ENCODE results near the gene SLC9C2. TPM values are rescaled to one million over a fixed set of nuclear protein-coding genes. Genes with fewer than 3 reads are reported as not detected.

The SLC9C2 gene
- polyA plus RNA-seq, 1 donor from 2014 or later, result 0.31 TPM

DNA sequence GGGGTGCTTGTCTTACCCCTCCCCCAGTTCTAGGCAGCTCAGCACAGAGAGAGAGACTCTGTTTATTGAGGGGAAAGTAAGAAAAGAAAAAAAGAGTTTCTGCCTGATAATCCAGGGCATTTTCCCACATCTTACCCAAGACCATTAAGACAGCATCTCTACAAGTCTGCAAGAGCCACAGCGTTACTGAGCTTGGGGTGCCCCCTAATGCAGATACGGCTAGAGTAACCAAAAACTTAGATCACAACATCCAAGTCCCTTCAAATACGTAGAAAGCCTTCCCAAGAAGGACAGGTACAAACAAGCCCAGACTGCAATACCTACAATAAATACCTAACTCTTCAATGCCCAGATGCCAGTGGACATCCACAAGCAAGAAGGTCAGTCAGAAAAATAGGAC is 26.0 kb upstream of the SLC9C2 start:
- Histone ChIP-seq H3K79me2 (replicated peaks; ENCODE audit: insufficient read depth, low read length) (no peaks in the 10 kb centered on the region), H3K4me3 (ENCODE audit: low read length) (no peak overlapping the region), H3K9ac (ENCODE audit: low read length) (no peak overlapping the region), H3F3A (ENCODE audit: insufficient read depth, low read length, poor library complexity, severe bottlenecking) (no peaks in the 10 kb centered on the region), H3K27ac (ENCODE audit: low read length) (no peak overlapping the region), H3K9me2 (ENCODE audit: insufficient read depth, low read length) (no peaks in the 10 kb centered on the region), H3K36me3 (ENCODE audit: insufficient read depth, low read length) (no peaks in the 10 kb centered on the region), H3K27me3 (ENCODE audit: insufficient read depth, low read depth, low read length) (no peaks in the 10 kb centered on the region), H3K4me2 (ENCODE audit: low read length) (no peak overlapping the region), H4K20me1 (ENCODE audit: insufficient read depth) (no peaks in the 10 kb centered on the region), H3K9me3 (ENCODE audit: low read length) (no peaks in the 10 kb centered on the region), H2AFZ (ENCODE audit: low read depth, low read length) (no peak overlapping the region)
- TF ChIP-seq SMC3 (conservative IDR thresholded peaks at IDR 0.05; ENCODE audit: poor library complexity), result no peak
- TF ChIP-seq, protein P1, sequence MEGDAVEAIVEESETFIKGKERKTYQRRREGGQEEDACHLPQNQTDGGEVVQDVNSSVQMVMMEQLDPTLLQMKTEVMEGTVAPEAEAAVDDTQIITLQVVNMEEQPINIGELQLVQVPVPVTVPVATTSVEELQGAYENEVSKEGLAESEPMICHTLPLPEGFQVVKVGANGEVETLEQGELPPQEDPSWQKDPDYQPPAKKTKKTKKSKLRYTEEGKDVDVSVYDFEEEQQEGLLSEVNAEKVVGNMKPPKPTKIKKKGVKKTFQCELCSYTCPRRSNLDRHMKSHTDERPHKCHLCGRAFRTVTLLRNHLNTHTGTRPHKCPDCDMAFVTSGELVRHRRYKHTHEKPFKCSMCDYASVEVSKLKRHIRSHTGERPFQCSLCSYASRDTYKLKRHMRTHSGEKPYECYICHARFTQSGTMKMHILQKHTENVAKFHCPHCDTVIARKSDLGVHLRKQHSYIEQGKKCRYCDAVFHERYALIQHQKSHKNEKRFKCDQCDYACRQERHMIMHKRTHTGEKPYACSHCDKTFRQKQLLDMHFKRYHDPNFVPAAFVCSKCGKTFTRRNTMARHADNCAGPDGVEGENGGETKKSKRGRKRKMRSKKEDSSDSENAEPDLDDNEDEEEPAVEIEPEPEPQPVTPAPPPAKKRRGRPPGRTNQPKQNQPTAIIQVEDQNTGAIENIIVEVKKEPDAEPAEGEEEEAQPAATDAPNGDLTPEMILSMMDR (IDR thresholded peaks at IDR 0.05; ENCODE audit: poor library complexity, severe bottlenecking), result no peak

DNA sequence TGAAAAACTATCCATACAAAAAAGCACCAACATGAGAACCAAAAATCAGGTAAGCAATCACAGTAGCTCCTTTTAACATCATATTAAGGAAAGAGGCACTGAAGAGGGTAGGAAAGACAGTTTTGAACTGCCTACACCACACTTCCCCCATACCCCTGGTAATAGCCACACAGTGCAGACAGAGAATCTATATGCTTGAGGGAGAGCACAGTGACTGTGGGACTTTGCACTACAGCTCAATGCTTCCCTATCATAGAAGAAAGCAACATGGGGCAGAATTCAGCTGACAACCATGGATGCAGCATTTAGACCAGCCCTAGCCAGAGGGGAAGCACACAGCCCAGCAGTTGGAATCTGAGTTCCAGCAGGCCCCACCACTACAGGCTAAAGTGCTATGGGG is 24.4 kb upstream of the SLC9C2 start:
- no peaks in the 10 kb centered on the region for H3K79me2 ChIP-seq (replicated peaks; ENCODE audit: insufficient read depth, low read length)
- H3K4me3 ChIP-seq (ENCODE audit: low read length), result no peak overlapping the region

More for the DNA sequence above, 24.4 kb upstream of the SLC9C2 start:
- Histone ChIP-seq H3F3A (ENCODE audit: insufficient read depth, low read length, poor library complexity, severe bottlenecking) (no peaks in the 10 kb centered on the region), H3K9ac (ENCODE audit: low read length) (no peak overlapping the region), H3K27ac (ENCODE audit: low read length) (no peak overlapping the region), H4K20me1 (ENCODE audit: insufficient read depth) (no peaks in the 10 kb centered on the region), H3K9me2 (ENCODE audit: insufficient read depth, low read length) (no peaks in the 10 kb centered on the region), H3K4me2 (ENCODE audit: low read length) (no peak overlapping the region), H3K36me3 (ENCODE audit: insufficient read depth, low read length) (no peaks in the 10 kb centered on the region), H2AFZ (ENCODE audit: low read depth, low read length) (no peak overlapping the region), H3K27me3 (ENCODE audit: insufficient read depth, low read depth, low read length) (no peaks in the 10 kb centered on the region), H3K9me3 (ENCODE audit: low read length) (no peaks in the 10 kb centered on the region)
- TF ChIP-seq SMC3 (conservative IDR thresholded peaks at IDR 0.05; ENCODE audit: poor library complexity) (no peak), MXI1 (conservative IDR thresholded peaks at IDR 0.05; ENCODE audit: poor library complexity, severe bottlenecking) (no peak), TAF1 (IDR thresholded peaks at IDR 0.05; ENCODE audit: low read depth) (no peak), EP300 (conservative IDR thresholded peaks at IDR 0.05; ENCODE audit: poor library complexity, severe bottlenecking) (no peak), RAD21 (conservative IDR thresholded peaks at IDR 0.05) (no peak), EZH2 (IDR thresholded peaks at IDR 0.05; ENCODE audit: borderline replicate concordance, insufficient read depth, low read length, poor library complexity, severe bottlenecking) (no peak), POLR2AphosphoS5 (IDR thresholded peaks at IDR 0.05) (no peak)
- TF ChIP-seq, protein P1 (IDR thresholded peaks at IDR 0.05; ENCODE audit: poor library complexity, severe bottlenecking), result no peak
- TF ChIP-seq, protein P2, sequence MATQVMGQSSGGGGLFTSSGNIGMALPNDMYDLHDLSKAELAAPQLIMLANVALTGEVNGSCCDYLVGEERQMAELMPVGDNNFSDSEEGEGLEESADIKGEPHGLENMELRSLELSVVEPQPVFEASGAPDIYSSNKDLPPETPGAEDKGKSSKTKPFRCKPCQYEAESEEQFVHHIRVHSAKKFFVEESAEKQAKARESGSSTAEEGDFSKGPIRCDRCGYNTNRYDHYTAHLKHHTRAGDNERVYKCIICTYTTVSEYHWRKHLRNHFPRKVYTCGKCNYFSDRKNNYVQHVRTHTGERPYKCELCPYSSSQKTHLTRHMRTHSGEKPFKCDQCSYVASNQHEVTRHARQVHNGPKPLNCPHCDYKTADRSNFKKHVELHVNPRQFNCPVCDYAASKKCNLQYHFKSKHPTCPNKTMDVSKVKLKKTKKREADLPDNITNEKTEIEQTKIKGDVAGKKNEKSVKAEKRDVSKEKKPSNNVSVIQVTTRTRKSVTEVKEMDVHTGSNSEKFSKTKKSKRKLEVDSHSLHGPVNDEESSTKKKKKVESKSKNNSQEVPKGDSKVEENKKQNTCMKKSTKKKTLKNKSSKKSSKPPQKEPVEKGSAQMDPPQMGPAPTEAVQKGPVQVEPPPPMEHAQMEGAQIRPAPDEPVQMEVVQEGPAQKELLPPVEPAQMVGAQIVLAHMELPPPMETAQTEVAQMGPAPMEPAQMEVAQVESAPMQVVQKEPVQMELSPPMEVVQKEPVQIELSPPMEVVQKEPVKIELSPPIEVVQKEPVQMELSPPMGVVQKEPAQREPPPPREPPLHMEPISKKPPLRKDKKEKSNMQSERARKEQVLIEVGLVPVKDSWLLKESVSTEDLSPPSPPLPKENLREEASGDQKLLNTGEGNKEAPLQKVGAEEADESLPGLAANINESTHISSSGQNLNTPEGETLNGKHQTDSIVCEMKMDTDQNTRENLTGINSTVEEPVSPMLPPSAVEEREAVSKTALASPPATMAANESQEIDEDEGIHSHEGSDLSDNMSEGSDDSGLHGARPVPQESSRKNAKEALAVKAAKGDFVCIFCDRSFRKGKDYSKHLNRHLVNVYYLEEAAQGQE (IDR thresholded peaks at IDR 0.05; ENCODE audit: borderline replicate concordance), result no peak

Data from neural cell (in vitro differentiated cells).